ENCODE data around the gene STK10. TPM values are rescaled to one million over a fixed set of nuclear protein-coding genes. Genes with fewer than 3 reads are reported as not detected.
"Not testable (repeated sequence)": the region's sequence is repeated elsewhere in the genome, so short reads cannot be mapped to it uniquely, and the experiment has no call there.

STK10 gene
- total and polyA plus RNA-seq, 2 of the 8 experiments (the other 6 are each of a cell fraction or from before 2014, with no cell fraction given): 10.5 to 21.4 TPM

DNA sequence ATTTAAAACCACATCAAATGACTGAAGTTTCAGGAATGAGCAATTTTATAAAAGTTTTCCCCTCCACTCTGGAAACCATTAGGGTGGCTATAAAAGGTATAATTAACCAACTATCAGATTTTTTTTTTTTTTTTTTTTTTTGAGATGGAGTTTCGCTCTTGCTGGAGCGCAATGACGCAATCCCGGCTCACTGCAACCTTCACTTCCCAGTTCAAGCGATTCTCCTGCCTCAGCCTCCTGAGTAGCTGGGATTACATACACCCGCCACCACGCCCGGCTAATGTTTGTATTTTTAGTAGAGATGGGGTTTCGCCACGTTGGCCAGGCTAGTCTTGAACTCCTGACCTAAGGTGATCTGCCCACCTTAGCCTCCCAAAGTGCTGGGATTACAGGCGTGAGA, 18.0 kb upstream of the STK10 start:
- H3K56ac ChIP-seq (replicated peaks; ENCODE audit: insufficient read length, low read depth, low read length); H2AK5ac ChIP-seq (ENCODE audit: low read depth, low read length); H4K20me1 ChIP-seq (replicated peaks in 1 of 2; ENCODE audit: control insufficient read depth in 1 of 2, insufficient read depth in 2 of 2, low read length in 2 of 2); H3K4me2 ChIP-seq (ENCODE audit: insufficient read depth in 1 of 2, low read depth in 2 of 2, low read length in 2 of 2); FAIRE-seq; H2AFZ ChIP-seq (ENCODE audit: low read length); H3K9ac ChIP-seq (replicated peaks in 1 of 4; ENCODE audit: extremely low read depth in 1 of 4, low read depth in 3 of 4, low read length in 3 of 4); H2BK20ac ChIP-seq (ENCODE audit: low read length); H4K5ac ChIP-seq (ENCODE audit: insufficient read length, low read depth, low read length); H4K91ac ChIP-seq (replicated peaks; ENCODE audit: insufficient read length, low read length); H3K4ac ChIP-seq (replicated peaks; ENCODE audit: insufficient read length, low read depth, low read length); H3K79me2 ChIP-seq (ENCODE audit: control insufficient read depth in 1 of 2, insufficient read depth in 2 of 2, low read length in 2 of 2); H3K23ac ChIP-seq (ENCODE audit: insufficient read length); H3K4me1 ChIP-seq (replicated peaks in 1 of 4; ENCODE audit: control insufficient read depth in 3 of 4, insufficient read depth in 4 of 4, low read length in 3 of 4); H3K9me3 ChIP-seq (ENCODE audit: insufficient read depth in 2 of 2, low read depth in 1 of 2, low read length in 1 of 2); H2BK12ac ChIP-seq (ENCODE audit: low read depth, low read length); H3K27me3 ChIP-seq (replicated peaks in 1 of 4; ENCODE audit: control insufficient read depth in 3 of 4, extremely low read depth in 1 of 4, insufficient read depth in 3 of 4, low read length in 3 of 4); H2BK5ac ChIP-seq (ENCODE audit: low read depth, low read length); H3K79me1 ChIP-seq (ENCODE audit: low read depth, low read length); H4K8ac ChIP-seq (ENCODE audit: extremely low read depth, insufficient read depth, low read length); H3K4me3 ChIP-seq (ENCODE audit: extremely low read depth in 1 of 4, insufficient read depth in 2 of 4, low read depth in 3 of 4, low read length in 4 of 4); H2BK15ac ChIP-seq (ENCODE audit: low read length); H3K27ac ChIP-seq (ENCODE audit: low read depth, low read length); H3K14ac ChIP-seq (ENCODE audit: insufficient read length); H3K18ac ChIP-seq (ENCODE audit: extremely low read depth, low read length); DNase-seq (ENCODE audit: low read depth in 1 of 2, low spot score in 2 of 2); H2BK120ac ChIP-seq (replicated peaks; ENCODE audit: low read depth, low read length); H3K23me2 ChIP-seq (ENCODE audit: low read depth, low read length): not testable (repeated sequence)
- ChIA-PET POLR2A (ENCODE audit: partially characterized antibody) (interaction anchor here (0.7 kb wide), 1 partner anchor 10 kb away, joined by 3 read pairs; no protein-coding TSS in a partner anchor), CTCF (ENCODE audit: partially characterized antibody) (interaction anchor here (0.7 kb wide), 1 partner anchor 617 kb away, joined by 3 read pairs; no protein-coding TSS in a partner anchor)
- 95% methylated on average over 9 of the region's 11 CpGs; no CpG with 5 or more reads in 1 of the 2 experiments for WGBS, 2 experiments (ENCODE audit: extremely low coverage in 1 of 2, insufficient coverage in 1 of 2, insufficient read length in 1 of 2, insufficient replicate concordance in 2 of 2, low coverage in 1 of 2, low lambda C conversion rate in 2 of 2, missing lambda C conversion rate in 1 of 2)
- H3K36me3 ChIP-seq (ENCODE audit: control insufficient read depth in 2 of 4, insufficient read depth in 4 of 4, low read length in 3 of 4): peaks cover 1 to 11% (median 5%) of the 10 kb centered on the region in 4 experiments; a peak in 6 of 8 replicates
- peak; percentile 69; the same call in 1 of the 2 replicates for TF ChIP-seq CEBPB (IDR thresholded peaks at IDR 0.05; ENCODE audit: low read depth, low read length)

Data from H1 (cell line).